ENCODE results near the gene GASK1A. TPM values are rescaled to one million over a fixed set of nuclear protein-coding genes. Genes with fewer than 3 reads are reported as not detected.

The GASK1A gene
- polyA plus RNA-seq, 2 of the 4 experiments (the other 2 are of a cell fraction), result not detected

DNA sequence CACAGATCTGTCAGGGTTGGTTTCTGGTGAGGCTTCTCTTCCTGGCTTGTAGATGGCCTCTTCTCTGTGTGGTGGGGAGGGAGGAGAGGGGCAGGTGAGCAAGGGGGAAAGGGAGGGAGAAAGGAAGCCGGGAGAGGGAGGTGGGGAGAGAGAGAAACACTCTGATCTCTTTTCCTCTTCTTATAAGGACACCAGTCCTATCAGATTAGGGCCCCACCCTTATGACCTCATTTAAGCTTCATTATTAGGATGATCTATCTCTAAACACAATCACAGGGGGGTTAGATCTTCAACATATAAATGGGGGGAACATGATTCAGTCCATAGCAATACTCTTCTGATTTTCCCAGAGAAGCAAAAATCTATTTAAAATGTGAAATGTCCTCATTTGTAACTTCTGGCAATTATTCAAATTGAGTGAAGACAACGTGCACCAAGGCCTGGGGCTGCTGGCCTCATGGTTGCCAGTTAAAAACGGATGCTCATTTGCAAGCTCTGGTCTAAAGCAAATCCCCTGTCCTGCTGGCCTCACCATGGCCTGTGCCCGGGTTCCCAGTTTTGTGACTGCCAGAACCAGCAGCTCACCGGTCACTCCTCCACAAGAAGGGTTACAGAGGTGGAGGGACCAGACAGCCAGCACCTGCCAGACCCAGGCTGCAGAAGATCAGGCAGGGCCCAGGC, 118.4 kb downstream of the GASK1A start:
- FAIRE-seq (no peak), DNase-seq (ENCODE audit: low read depth in 1 of 2, low spot score in 1 of 2) (no peak), ATAC-seq (no peak)
- Histone ChIP-seq H3K9me3 (no peaks in the 10 kb centered on the region), H3K27ac (no peak overlapping the region), H3K4me2 (no peak overlapping the region), H3K4me3 (no peak overlapping the region), H3K4me1 (no peaks in the 10 kb centered on the region)
- ChIA-PET POLR2A (no interaction called here), CTCF (no interaction called here)
- TF ChIP-seq FOSL2 (IDR thresholded peaks at IDR 0.05) (no peak), FOSL2 (CRISPR knock-in tag; IDR thresholded peaks at IDR 0.05) (no peak)
- WGBS (ENCODE audit: missing lambda C conversion rate), result 71% methylated on average over 5 of the region's 5 CpGs

DNA sequence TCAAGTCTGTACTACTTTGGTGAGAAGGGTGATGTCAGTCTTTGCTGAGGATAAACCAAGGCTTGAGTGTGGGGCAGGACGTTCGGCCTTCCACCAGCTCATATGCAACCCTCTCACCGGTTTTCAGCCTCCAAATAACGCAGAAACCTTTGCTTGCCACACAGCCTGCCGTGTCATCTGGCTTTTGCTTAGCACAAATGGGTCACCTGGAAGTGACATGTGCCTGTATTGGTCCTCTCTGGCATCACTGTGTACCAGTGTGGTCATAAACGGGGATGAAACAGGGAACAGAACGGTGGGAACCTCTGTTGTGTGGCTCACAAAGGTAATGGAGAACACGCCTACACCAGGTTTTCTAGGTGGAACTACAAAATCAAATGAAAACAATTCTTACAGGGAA, 119.7 kb downstream of the GASK1A start:
- H3K27ac ChIP-seq, result no peak overlapping the region
- H3K4me2 ChIP-seq, result no peak overlapping the region
- ATAC-seq, result no peak
- H3K9me3 ChIP-seq, result no peaks in the 10 kb centered on the region
- H3K4me3 ChIP-seq, result no peak overlapping the region
- ChIA-PET POLR2A (no interaction called here), CTCF (no interaction called here)
- no peak for DNase-seq (ENCODE audit: low read depth in 1 of 2, low spot score in 1 of 2)
- no peak for FAIRE-seq
- TF ChIP-seq TFCP2L1 (CRISPR knock-in tag; IDR thresholded peaks at IDR 0.05) (no peak), ZFP36 (IDR thresholded peaks at IDR 0.05; ENCODE audit: borderline replicate concordance, partially characterized antibody) (no peak), FOXS1 (CRISPR knock-in tag; IDR thresholded peaks at IDR 0.05) (no peak), EHF (CRISPR knock-in tag; IDR thresholded peaks at IDR 0.05) (no peak), TP53 (CRISPR knock-in tag; IDR thresholded peaks at IDR 0.05) (no peak), FOSL2 (IDR thresholded peaks at IDR 0.05) (no peak), FOSL2 (CRISPR knock-in tag; IDR thresholded peaks at IDR 0.05) (no peak), KDM1A (IDR thresholded peaks at IDR 0.05; ENCODE audit: low read depth) (no peak), SMC3 (IDR thresholded peaks at IDR 0.05) (no peak), RFX5 (IDR thresholded peaks at IDR 0.05) (no peak), HOXA7 (CRISPR knock-in tag; IDR thresholded peaks at IDR 0.05) (no peak), PHF8 (IDR thresholded peaks at IDR 0.05; ENCODE audit: borderline replicate concordance, low read depth) (no peak), CHD2 (IDR thresholded peaks at IDR 0.05; ENCODE audit: low read length, partially characterized antibody) (no peak), RNF2 (IDR thresholded peaks at IDR 0.05; ENCODE audit: borderline replicate concordance, low read depth) (no peak)
- TF ChIP-seq, protein P1, sequence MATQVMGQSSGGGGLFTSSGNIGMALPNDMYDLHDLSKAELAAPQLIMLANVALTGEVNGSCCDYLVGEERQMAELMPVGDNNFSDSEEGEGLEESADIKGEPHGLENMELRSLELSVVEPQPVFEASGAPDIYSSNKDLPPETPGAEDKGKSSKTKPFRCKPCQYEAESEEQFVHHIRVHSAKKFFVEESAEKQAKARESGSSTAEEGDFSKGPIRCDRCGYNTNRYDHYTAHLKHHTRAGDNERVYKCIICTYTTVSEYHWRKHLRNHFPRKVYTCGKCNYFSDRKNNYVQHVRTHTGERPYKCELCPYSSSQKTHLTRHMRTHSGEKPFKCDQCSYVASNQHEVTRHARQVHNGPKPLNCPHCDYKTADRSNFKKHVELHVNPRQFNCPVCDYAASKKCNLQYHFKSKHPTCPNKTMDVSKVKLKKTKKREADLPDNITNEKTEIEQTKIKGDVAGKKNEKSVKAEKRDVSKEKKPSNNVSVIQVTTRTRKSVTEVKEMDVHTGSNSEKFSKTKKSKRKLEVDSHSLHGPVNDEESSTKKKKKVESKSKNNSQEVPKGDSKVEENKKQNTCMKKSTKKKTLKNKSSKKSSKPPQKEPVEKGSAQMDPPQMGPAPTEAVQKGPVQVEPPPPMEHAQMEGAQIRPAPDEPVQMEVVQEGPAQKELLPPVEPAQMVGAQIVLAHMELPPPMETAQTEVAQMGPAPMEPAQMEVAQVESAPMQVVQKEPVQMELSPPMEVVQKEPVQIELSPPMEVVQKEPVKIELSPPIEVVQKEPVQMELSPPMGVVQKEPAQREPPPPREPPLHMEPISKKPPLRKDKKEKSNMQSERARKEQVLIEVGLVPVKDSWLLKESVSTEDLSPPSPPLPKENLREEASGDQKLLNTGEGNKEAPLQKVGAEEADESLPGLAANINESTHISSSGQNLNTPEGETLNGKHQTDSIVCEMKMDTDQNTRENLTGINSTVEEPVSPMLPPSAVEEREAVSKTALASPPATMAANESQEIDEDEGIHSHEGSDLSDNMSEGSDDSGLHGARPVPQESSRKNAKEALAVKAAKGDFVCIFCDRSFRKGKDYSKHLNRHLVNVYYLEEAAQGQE (IDR thresholded peaks at IDR 0.05), result no peak
- TF ChIP-seq, protein P2, sequence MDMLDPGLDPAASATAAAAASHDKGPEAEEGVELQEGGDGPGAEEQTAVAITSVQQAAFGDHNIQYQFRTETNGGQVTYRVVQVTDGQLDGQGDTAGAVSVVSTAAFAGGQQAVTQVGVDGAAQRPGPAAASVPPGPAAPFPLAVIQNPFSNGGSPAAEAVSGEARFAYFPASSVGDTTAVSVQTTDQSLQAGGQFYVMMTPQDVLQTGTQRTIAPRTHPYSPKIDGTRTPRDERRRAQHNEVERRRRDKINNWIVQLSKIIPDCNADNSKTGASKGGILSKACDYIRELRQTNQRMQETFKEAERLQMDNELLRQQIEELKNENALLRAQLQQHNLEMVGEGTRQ (IDR thresholded peaks at IDR 0.05), result no peak
- TF ChIP-seq, protein P3, sequence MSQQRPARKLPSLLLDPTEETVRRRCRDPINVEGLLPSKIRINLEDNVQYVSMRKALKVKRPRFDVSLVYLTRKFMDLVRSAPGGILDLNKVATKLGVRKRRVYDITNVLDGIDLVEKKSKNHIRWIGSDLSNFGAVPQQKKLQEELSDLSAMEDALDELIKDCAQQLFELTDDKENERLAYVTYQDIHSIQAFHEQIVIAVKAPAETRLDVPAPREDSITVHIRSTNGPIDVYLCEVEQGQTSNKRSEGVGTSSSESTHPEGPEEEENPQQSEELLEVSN (IDR thresholded peaks at IDR 0.05; ENCODE audit: borderline replicate concordance, low read depth), result no peak
- TF ChIP-seq, protein P4, sequence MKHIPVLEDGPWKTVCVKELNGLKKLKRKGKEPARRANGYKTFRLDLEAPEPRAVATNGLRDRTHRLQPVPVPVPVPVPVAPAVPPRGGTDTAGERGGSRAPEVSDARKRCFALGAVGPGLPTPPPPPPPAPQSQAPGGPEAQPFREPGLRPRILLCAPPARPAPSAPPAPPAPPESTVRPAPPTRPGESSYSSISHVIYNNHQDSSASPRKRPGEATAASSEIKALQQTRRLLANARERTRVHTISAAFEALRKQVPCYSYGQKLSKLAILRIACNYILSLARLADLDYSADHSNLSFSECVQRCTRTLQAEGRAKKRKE (CRISPR knock-in tag; IDR thresholded peaks at IDR 0.05; ENCODE audit: low read depth), result no peak
- WGBS (ENCODE audit: missing lambda C conversion rate), result 76% methylated on average over 8 of the region's 8 CpGs
- no peaks in the 10 kb centered on the region for H3K4me1 ChIP-seq

All from A549 (cell line).